ENCODE measurements around the gene DDA1.
A peak's percentile ranks its signal among the peaks of the same experiment; 100 is the strongest.

Gene DDA1

GRCh38 chr19:17312189-17313113 is 3.1 kb downstream of the DDA1 start:
- DNase-seq = no peak

- no peak for DNase-seq
Measured at GRCh38 chr19:17314007-17314593, 4.7 kb downstream of the DDA1 start.

- no peak for DNase-seq
Measured at GRCh38 chr19:17318966-17319365, 9.6 kb downstream of the DDA1 start.

- DNase-seq = no peak
Measured at GRCh38 chr19:17319473-17320238, 10.3 kb downstream of the DDA1 start.

- no peak for DNase-seq
Measured at GRCh38 chr19:17320435-17320834, 11.1 kb downstream of the DDA1 start.

- DNase-seq = no peak
Measured at GRCh38 chr19:17321655-17322489, 12.5 kb downstream of the DDA1 start.

- DNase-seq = no peak
Measured at GRCh38 chr19:17322854-17323253, 13.5 kb downstream of the DDA1 start.

- DNase-seq = no peak
Measured at GRCh38 chr19:17323300-17323963, 14.1 kb downstream of the DDA1 start.

- no peak for DNase-seq
Measured at GRCh38 chr19:17323964-17324332, 14.6 kb downstream of the DDA1 start.

- no peak for DNase-seq
Measured at GRCh38 chr19:17324357-17325114, 15.2 kb downstream of the DDA1 start.

- DNase-seq = no peak
Measured at GRCh38 chr19:17325133-17325532, 15.8 kb downstream of the DDA1 start.

- no peak for DNase-seq
Measured at GRCh38 chr19:17325881-17326594, 16.7 kb downstream of the DDA1 start.

- DNase-seq = no peak
Measured at GRCh38 chr19:17326595-17326966, 17.2 kb downstream of the DDA1 start.

- no peak for DNase-seq
Measured at GRCh38 chr19:17327068-17327653, 17.8 kb downstream of the DDA1 start.

- peak; percentile 39 for DNase-seq
Measured at GRCh38 chr19:17327654-17328516, 18.5 kb downstream of the DDA1 start.

- DNase-seq = no peak
Measured at GRCh38 chr19:17328517-17329365, 19.4 kb downstream of the DDA1 start.

GRCh38 chr19:17329366-17330261 is 20.3 kb downstream of the DDA1 start:
- no peak for DNase-seq
